GM19397 (cell line): Measurements from ENCODE around the gene SPNS3.

Source experiments
- ATAC-seq: cut with Tn5 transposase; IDR thresholded peaks from one replicate; pipeline ENCODE4 v1.9.1; 2021; ENCODE audit warnings: mild to moderate bottlenecking, moderate library complexity; ENCODE audit not compliant: unreplicated experiment

SPNS3 gene, protein sequence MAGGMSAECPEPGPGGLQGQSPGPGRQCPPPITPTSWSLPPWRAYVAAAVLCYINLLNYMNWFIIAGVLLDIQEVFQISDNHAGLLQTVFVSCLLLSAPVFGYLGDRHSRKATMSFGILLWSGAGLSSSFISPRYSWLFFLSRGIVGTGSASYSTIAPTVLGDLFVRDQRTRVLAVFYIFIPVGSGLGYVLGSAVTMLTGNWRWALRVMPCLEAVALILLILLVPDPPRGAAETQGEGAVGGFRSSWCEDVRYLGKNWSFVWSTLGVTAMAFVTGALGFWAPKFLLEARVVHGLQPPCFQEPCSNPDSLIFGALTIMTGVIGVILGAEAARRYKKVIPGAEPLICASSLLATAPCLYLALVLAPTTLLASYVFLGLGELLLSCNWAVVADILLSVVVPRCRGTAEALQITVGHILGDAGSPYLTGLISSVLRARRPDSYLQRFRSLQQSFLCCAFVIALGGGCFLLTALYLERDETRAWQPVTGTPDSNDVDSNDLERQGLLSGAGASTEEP

DNA sequence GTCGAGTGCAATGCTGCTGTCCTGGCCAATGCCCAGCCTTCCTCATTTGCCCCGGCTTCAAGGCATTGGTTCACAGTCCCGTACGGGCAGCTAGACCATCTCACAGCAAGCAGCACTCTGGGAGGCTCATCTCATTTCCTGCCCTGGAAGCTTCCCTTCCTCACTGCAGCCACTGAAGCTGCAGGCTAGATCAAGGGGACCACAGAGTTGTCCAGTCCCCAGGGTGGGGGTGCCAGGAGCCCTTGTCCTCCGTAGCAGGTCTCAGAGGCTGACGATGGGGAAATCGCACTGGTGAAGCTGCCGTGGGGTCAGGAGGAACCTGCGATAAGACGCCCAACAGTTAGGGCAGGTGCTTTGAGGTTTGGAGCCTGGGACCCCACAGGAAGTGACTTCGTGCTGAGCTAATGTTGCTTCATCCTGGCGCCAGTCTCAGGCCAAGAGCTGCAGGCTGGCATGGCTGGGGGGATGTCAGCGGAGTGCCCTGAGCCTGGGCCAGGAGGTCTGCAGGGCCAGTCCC, at the start of gene SPNS3:
Gene SPNS3, plus strand, starts transcription at position 426 of the 517 bp plus-strand sequence. Its CDS starts 28 bp downstream, at position 454.
- no peak for ATAC-seq

DNA sequence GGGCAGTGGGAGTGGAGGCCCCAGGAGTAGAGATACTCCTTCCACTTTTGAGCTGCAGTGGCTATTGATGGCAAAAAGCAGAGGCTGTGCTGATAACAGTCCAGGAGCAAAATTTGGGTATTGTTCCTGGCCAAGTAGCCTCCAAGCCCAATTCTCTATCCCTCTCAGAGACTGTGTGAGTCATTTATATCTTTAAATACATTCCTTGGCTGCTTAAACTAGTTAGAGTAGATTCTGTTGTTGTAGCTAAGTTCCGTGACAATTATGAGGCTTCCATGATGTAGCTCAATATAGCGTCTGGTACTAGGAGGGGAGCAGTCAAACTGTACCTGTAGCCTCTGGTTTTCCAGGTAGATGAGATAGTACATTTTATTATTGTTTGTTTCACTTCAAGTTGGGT, 47.3 kb upstream of the SPNS3 start:
- ATAC-seq, result no peak

DNA sequence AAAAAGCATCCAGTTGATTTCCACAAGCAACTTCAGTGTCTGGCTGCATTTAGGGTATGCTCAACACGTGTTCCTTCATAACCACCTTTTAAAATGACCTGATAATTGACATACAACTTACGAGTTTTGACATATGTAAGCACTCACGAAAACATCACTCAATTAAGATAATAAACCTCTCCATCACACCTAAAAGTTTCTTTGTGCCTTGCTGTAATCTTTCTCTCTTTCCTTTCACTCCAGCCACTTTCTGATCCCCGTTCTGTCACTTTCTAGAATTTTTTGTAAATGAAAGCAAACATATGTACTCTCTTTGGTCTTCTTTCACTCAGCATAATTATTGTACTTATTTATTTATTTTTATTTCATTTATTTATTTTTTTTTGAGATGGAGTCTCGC, 46.6 kb upstream of the SPNS3 start:
- no peak for ATAC-seq

DNA sequence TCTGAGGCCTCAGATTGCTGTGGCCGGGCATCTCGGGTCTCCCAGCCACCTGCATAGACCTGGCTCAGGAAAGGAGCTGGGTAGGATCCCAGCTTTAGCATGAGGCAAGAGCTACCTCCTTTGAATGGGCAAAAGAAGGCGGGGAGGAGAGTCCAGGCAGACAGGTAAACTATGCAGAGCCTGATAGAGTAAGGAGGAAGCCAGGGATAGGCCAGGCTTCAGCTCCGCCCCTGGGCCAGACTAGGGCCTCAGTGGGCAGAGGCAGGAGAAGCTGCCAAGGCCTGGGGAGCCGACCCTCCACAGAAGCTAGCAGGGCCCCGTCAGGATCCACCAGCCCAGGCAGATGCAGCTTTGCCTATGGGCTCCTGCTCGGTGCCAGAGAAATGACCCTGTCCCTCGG, 44.7 kb upstream of the SPNS3 start:
- ATAC-seq, result no peak

DNA sequence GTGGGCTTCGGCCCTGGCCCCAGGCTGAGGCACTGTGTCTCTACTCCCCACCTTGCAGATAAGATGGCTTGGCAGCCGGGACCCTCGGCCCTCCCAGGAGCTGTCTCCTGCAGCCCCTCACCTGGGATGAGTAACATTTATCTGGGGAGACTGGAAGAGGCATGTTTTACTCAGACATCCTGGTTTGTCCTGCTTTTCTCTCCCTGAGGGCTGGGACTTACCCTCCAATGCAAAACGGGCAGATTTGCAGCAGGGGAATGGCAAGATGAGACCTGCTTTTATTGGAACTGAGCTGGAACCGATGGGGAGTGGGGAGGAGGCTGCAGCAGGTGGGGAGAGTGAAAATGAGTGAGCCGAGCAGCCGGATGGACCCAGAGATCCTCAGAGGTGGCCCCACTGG, 39.9 kb upstream of the SPNS3 start:
- ATAC-seq, result no peak

DNA sequence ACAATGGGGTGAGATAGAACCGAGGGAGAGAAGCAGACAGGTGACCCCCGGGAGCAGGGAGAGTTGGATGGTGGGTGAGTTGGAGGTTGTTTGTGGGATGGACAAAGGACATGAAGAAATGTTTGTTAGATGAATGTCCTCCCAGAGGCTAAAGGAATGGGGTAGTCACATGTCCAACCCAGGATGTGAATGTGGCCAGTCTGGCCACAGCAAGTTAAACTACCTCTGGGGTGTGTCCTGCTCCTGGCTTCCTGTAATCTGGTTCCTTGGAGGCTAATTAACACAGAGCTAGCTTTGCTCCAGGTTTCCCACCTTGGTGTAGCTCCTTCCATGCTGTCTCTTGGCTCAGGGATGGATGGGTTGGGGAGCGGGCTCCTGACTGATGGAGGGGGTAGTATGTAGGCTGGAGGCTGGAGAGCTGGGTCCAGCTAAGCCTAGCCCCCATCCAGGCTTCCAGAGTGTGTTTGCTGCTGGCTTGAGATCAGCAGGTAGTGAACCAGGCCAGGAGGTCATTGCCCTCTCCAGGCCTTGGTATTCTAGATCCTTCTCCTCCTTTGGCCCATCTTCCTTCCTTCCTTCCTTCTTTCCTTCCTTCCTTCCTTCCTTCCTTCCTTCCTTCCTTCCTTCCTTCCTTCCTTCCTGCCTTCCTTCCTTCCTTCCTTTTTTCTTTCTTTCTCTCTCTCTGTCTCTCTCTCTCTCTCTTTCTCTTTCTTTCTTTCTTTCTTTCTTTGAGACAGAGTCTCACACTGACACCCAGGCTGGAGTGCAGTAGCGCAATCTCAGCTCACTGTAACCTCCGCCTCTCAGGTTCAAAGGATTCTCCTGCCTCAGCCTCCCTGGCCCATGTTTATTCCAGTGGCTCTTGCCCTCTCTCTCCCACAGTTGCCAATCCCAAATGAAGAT, 39.3 kb upstream of the SPNS3 start:
- ATAC-seq, result no peak

DNA sequence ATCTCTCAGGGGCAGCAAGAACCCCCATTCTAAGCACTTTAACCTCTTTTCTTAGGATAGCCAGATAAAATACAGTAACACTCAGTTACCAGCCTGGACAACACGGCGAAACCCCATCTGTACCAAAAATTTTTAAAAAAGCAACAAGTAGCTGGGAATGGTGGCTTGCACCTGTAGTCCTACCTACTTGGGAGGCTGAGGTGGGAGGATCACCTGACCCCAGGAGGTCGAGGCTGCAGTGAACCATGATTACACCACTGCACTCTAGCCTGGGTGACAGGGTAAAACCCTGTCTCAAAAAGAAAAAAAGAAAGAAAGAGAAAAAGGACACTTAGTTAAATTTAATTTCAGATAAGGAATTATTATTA, 38.6 kb upstream of the SPNS3 start:
- no peak for ATAC-seq

DNA sequence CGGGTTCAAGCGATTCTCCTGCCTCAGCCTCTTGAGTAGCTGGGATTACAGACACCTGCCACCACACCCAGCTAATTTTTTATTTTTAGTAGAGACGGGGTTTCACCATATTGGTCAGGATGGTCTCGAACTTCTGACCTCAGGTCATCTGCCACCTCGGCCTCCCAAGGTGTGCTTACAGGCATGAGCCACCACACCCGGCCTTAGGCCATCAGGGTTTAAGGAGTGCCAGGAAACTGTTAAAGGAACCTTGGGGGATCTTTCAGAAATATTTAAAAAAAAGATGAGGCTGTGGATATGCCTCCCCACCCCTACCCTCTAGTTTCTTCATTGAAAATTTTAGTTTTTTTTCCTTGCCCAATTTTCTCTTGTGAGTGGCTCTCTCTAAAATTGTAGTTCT, 35.9 kb upstream of the SPNS3 start:
- ATAC-seq, result no peak

DNA sequence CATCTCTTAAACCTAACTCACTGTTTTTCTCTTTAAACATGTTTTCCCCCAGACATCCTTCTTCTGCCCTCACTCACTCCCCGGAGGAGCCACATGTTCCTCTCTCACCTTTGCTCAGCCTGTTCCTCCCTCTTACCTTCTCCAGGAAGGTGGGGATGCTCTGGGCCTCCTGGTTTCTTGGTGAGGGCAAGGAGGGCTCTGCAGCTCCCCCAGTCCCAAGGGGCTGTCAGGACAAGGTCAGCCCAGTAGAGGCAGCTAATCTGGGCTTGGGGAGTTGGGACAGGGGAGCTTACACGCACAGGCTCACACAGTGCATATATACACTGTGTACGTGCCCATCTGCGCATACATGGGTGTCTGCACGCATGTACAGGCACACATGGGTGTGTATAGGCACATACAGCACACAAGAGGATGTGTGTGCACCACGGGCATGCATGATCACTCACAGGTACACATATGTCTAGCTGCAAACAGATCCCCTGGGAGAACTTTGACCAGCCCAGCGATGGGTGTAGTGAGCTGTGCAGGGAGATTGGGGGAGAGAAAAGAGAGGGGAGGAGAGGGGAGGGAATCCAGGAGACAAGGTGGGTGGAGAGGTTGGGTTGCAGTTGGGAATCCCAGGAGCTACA, 28.6 kb upstream of the SPNS3 start:
- ATAC-seq, result no peak

DNA sequence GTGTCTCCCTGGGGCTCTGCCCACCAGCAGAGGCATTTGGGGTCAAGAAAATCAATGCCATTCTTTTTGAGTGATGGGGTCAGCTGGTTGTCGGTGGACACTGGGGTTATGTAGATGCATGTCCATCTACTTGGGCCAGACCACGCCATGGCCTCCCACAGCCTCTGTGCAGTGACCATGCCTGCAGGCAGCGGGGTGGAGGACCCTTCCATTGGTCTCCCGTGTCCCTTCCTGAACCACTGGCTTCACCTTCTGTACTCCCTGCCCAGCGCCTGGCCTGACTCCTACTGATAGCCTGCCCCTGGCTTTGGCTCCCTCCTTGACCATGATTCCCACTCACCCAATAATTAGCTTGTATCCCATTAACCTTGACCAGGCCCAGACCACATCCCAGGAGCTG, 28.0 kb upstream of the SPNS3 start:
- no peak for ATAC-seq

DNA sequence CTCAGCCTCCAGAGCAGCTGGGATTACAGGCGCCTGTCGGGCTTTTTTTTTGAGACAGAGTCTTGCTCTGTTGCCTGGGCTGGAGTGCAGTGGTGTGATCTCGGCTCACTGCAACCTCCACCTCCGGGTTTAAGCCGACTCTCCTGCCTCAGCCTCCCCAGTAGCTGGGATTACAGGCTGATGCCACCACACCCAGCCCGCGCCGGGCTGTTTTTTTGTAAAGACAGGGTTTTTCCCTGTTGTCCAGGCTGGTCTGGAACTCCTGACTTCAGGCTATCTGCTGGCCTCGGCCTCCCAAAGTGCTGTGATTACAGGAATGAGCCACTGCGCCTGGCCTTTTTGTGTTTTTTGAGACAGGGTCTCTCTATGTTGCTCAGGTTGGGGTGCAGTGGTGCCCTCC, 27.4 kb upstream of the SPNS3 start:
- no peak for ATAC-seq

DNA sequence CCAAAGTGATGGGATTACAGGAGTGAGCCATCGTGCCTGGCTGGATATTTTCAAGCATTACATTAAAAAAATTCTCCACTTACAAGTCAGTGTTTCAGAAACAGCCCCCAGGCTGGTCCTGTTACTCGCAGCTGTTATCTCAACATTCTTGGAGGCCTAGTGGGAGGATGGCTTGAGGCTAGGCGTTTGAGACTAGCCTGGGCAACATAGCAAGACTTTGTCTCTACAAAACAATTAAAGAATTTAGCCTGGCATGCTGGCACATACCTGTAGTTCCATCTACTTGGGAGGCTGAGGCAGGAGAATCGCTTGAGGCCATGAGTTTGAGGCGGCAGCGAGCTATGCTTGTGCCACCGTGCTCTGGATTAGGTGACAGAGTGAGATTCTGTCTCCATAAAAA, 26.5 kb upstream of the SPNS3 start:
- ATAC-seq, result no peak

DNA sequence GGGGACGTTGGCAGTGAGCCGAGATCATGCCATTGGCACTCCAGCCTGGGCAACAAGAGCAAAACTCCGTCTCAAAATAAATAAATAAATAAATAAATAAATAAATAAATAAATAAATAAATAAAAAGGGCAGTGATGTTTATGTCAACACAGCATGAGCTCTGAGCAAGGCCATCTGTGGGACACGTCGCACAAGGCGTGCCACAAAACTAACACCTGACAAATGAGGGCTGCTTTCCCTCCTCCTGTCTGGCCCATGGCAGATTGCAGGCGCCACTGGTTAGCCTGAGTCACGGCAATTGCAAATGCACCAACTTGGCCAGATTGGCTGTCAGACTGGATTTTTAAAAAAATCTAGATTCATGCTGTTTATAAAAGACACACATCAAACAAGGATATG, 25.9 kb upstream of the SPNS3 start:
- ATAC-seq, result no peak

DNA sequence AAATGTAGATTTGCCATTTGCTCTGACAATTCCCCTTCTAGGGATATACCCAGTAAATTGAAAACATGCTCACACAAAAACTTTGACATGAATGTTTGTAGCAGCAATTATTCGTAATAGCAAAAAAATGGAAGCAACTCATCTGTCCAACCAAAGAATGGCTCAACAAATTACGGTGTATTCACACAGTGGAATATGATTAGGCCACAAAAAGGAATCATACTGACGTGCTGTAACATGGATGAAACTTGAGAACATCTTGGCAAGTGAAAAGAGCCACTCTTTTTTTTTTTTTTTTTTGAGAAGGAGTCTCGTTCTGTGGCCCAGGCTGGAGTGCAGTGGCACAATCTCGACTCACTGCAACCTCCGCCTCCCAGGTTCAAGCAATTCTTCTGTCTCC, 24.1 kb upstream of the SPNS3 start:
- ATAC-seq, result no peak

DNA sequence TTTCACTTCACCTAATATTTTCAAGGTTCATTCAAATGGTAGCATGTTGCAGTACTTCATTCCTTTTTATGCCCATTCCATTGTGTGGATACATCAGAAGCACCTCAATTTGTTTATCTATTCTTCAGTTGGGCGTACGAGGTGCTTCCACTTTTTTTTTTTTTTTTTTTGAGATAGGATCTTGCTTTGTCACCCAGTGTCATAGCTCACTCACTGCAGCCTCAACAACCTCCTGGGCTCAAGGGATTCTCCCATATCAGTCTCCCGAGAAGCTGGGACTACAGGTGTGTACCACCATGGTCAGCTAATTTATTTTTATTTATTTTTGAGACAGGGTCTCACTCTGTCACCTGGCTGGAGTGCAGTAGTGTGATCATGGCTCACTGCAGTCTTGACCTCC, 22.5 kb upstream of the SPNS3 start:
- no peak for ATAC-seq

DNA sequence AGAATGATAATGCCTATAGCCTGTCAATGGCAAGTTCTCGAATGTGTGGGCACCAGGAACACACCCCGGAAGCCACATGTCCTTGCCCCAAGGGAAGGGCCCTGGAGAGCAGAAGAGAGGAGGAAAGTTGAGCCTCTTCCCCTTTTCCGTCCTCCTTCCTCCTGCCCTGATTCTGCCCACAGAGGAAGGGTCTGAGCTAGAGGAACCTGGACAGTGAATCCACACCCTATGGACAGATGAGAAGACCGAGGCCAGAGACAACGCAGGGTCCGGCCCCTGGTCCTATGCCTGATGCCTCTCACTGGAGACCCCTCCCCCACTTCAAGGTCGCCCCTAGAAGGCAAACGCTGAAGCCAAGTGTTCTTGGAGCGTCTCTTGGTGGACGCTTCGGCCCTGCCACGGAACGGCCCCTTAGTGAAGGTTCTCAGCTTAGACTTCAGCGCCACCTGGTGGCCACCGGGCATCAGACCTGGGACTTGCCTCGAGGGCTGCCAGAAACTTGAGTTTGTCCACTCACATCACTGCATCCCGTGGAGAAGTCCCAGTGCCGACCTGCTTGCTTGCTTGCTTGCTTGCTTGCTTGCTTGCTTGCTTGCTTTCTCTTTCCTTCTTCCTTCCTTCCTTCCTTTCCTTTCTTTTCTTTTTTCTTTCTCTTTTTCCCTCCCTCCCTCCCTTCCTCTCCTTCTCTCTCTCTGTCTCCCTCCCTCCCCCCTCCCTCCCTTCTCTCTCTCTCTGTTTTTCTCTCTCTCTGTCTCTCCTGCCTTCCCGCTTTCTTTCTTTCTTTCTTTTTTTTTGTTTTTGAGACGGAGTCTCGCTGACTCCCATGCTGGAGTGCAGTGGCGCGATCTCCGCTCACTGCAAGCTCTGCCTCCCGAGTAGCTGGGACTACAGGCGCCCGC, 20.6 kb upstream of the SPNS3 start:
- no peak for ATAC-seq

DNA sequence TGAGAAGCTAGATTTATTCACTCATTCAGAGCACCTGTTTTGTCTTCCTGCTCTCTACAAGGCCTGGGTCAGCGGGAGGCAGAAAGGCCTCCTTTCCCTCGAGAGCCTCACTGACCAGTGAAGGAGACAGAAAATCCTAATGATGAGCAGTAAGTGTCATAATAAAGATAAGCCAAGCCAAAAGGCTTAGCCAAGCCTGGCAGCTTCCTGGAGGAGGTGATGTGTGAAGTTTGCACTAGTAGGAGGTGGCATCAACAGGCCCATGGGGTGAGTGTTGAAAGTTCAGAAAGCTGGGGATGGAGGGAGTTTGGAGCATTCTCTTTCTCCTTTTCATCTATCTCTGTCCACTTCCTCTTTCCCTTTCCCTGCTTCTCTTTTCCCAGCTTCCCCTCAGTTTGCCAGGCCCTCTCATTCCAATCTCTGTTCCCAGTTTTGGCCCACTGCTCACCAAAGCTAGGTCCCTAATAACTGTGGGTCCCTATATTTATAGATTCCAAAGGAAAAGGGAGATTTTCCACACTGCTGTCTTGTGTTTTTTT, 16.5 kb upstream of the SPNS3 start:
- no peak for ATAC-seq

DNA sequence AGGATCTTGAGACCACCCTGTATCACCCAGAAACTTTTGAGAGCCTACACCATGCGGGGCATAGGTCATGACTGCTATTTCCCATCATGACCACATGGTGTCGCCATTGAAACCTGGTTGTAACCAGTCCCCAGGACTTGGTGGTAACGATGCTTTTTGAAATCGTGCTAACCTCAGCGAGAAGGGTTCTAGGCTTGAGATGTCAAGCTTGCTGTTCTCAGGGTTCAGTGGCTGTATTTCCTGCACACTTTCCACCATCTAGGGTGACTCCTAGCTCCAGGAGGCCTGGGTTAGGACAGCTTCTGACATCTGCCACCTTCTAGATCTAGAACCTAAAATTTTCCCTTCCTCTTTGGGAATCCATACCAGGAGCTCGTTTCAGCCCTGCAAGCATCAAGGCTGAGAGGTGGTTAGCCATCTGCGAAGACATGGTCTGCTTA, 13.0 kb upstream of the SPNS3 start:
- no peak for ATAC-seq

DNA sequence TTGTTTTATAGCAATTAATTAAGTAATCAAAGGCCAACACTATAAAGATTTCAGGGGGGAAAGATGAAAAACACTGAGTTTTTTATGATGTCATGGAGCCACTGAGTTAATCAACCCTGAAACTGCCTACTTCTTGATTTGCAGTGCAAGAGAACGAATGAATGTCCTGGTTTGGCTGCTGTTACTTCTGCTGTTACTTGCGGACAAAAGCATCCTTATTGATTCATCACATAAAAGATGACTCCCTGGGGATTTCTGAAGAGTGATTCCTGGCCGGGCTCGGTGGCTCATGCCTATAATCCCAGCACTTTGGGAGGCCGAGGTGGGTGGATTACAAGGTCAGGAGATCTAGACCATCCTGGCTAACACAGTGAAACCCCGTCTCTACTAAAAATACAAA, 10.9 kb upstream of the SPNS3 start:
- ATAC-seq, result no peak

DNA sequence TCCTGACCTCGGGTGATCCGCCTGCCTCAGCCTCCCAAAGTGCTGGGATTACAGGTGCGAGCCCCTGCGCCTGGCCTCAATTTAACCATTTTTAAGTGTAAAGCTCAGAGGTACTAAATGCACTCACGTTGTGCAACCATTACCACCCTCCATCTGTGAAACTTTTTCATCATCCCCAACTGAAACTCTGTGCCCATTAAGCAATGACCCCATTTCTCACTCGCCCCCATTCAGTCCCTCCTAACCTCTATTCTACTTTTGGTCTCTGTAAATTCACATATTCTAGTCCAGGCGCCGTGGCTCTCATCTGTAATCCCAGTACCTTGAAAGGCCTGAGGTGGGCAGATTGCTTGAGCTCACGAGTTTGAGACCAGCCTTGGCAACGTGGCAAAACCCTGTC, 8.3 kb upstream of the SPNS3 start:
- no peak for ATAC-seq
